D341Med (cell line): ENCODE data around the gene PLA2G2C.
"Not testable (repeated sequence)": the region's sequence is repeated elsewhere in the genome, so short reads cannot be mapped to it uniquely, and the experiment has no call there.

Experiments used
- DNase-seq: peaks from one replicate; pipeline ENCODE4 v3.0.0; 2012; ENCODE audit warnings: low spot score

Gene PLA2G2C

GRCh38 chr1:20130518-20130917 is 55.8 kb downstream of the PLA2G2C start:
- not testable (repeated sequence) for DNase-seq

GRCh38 chr1:20126806-20127440 is 59.4 kb downstream of the PLA2G2C start:
- DNase-seq, result peak; percentile 15

- DNase-seq, result peak; percentile 3
Measured at GRCh38 chr1:20126041-20126805, 60.1 kb downstream of the PLA2G2C start.

GRCh38 chr1:20125100-20125499 is 61.2 kb downstream of the PLA2G2C start:
- DNase-seq, result no peak

GRCh38 chr1:20124456-20125057 is 61.8 kb downstream of the PLA2G2C start:
- peak; percentile 3 for DNase-seq

- peak; percentile 1 for DNase-seq
Measured at GRCh38 chr1:20123722-20124455, 62.4 kb downstream of the PLA2G2C start.

GRCh38 chr1:20120796-20121195 is 65.5 kb downstream of the PLA2G2C start:
- DNase-seq, result no peak

- no peak for DNase-seq
Measured at GRCh38 chr1:20119347-20119746, 67.0 kb downstream of the PLA2G2C start, which contains the start of gene PLA2G2D. TSS of gene PLA2G2D (minus strand) at chr1:20119536. CDS start at chr1:20119498, 38 bp downstream.

GRCh38 chr1:20117236-20117635 is 69.1 kb downstream of the PLA2G2C start:
- DNase-seq, result no peak

- no peak for DNase-seq
Measured at GRCh38 chr1:20115916-20116315, 70.4 kb downstream of the PLA2G2C start.

GRCh38 chr1:20115479-20115878 is 70.8 kb downstream of the PLA2G2C start:
- no peak for DNase-seq

GRCh38 chr1:20114021-20114648 is 72.2 kb downstream of the PLA2G2C start:
- no peak for DNase-seq
